Measurements from ENCODE around the gene PLA2G6. TPM values are rescaled to one million over a fixed set of nuclear protein-coding genes. Genes with fewer than 3 reads are reported as not detected.
A peak's percentile ranks its signal among the peaks of the same experiment; 100 is the strongest.

PLA2G6 gene
- total RNA-seq, 2 donors from 2014 or later, result 60.6 to 60.7 TPM

DNA sequence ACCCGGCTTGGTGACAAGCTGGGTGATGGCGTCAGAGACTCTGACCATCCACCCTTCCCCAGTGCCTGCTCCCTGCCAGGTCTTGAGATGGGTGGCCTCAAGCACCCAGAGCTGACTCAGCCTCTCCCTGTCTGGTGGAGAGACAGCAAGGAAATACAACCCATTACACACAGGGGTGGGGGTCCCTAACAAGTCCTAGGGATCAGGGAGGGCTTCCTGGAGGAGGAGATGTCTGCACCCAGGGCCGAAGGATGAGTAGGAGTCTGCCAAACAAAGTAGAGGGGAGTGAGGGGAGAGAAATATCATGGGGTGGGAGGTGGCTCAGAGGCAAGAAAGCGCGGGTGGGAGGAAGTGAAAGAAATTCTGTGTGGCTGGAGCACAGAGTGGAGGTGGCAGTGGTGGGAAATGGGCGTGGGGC lies 26.9 kb upstream of the PLA2G6 start:
- peaks cover 6% of the 10 kb centered on the region for H3K27me3 ChIP-seq (ENCODE audit: control insufficient read depth, insufficient read depth, low read length, poor library complexity, severe bottlenecking)
- Mint-ChIP-seq H3K27ac (no peak overlapping the region), H3K4me1 (peaks cover 11% of the 10 kb centered on the region)

DNA sequence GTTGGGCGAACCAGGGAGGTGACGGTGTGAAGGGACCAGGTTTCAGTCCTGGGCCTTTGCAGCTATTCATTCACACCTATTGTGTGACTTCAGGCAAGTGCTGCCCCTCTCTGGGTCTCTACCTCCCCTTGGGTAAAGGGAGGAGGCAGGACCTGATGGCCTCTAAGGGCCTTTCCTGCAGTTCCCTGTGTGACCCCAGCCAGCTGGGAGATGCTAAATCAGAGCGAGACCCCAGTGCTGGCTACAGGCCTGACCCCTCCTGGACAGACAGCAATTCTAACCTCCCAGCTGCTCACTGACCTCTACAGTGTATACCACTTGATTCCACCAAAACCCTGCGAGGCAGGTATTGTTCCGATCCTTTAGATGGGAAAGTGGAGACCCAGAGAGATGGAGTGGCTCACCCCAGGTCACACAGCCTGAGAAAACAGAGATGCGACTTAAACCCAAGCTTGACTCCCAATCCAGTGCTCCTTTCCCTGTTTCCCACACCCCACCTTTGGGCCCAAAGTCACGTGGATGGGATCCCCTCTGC lies 26.3 kb upstream of the PLA2G6 start:
- Histone ChIP-seq H3K9me3 (ENCODE audit: control insufficient read depth, low read length) (no peaks in the 10 kb centered on the region), H3K4me3 (ENCODE audit: low read length) (no peak overlapping the region), H3K27me3 (ENCODE audit: control insufficient read depth, insufficient read depth, low read length, poor library complexity, severe bottlenecking) (peaks cover 6% of the 10 kb centered on the region), H3K27ac (ENCODE audit: low read depth, low read length) (no peak overlapping the region), H3K36me3 (ENCODE audit: control insufficient read depth, insufficient read depth, low read length) (no peaks in the 10 kb centered on the region), H3K9ac (ENCODE audit: extremely low read depth, low read length, poor library complexity, severe bottlenecking) (no peak overlapping the region), H3K4me1 (ENCODE audit: control insufficient read depth, insufficient read depth, low read length) (peaks cover 3% of the 10 kb centered on the region)
- 89 to 91% methylated on average over 5 to 7 of the region's 7 CpGs for WGBS, 2 experiments (ENCODE audit: insufficient coverage in 1 of 2, insufficient read length in 1 of 2)
- no peak for DNase-seq
- TF ChIP-seq, protein P1, sequence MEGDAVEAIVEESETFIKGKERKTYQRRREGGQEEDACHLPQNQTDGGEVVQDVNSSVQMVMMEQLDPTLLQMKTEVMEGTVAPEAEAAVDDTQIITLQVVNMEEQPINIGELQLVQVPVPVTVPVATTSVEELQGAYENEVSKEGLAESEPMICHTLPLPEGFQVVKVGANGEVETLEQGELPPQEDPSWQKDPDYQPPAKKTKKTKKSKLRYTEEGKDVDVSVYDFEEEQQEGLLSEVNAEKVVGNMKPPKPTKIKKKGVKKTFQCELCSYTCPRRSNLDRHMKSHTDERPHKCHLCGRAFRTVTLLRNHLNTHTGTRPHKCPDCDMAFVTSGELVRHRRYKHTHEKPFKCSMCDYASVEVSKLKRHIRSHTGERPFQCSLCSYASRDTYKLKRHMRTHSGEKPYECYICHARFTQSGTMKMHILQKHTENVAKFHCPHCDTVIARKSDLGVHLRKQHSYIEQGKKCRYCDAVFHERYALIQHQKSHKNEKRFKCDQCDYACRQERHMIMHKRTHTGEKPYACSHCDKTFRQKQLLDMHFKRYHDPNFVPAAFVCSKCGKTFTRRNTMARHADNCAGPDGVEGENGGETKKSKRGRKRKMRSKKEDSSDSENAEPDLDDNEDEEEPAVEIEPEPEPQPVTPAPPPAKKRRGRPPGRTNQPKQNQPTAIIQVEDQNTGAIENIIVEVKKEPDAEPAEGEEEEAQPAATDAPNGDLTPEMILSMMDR (conservative IDR thresholded peaks at IDR 0.05), result peak; percentile 51
- Mint-ChIP-seq H3K27me3 (ENCODE audit: insufficient read depth) (peaks cover 10% of the 10 kb centered on the region), H3K27ac (peak overlapping the region; percentile 80), H3K4me3 (no peak overlapping the region), H3K36me3 (ENCODE audit: low read depth) (no peaks in the 10 kb centered on the region), H3K9me3 (no peaks in the 10 kb centered on the region), H3K4me1 (peaks cover 8% of the 10 kb centered on the region)

More for the DNA sequence above, 26.9 kb upstream of the PLA2G6 start:
- no peak overlapping the region for H3K4me3 ChIP-seq (ENCODE audit: low read length)
- H3K4me1 ChIP-seq (ENCODE audit: control insufficient read depth, insufficient read depth, low read length), result peaks cover 3% of the 10 kb centered on the region
- Mint-ChIP-seq H3K4me3 (no peak overlapping the region), H3K9me3 (no peaks in the 10 kb centered on the region), H3K36me3 (ENCODE audit: low read depth) (no peaks in the 10 kb centered on the region), H3K27me3 (ENCODE audit: insufficient read depth) (peaks cover 14% of the 10 kb centered on the region)
- H3K36me3 ChIP-seq (ENCODE audit: control insufficient read depth, insufficient read depth, low read length), result no peaks in the 10 kb centered on the region
- no peak overlapping the region for H3K9ac ChIP-seq (ENCODE audit: extremely low read depth, low read length, poor library complexity, severe bottlenecking)
- DNase-seq, result no peak
- TF ChIP-seq, protein P1 (conservative IDR thresholded peaks at IDR 0.05), result no peak
- WGBS, 2 experiments (ENCODE audit: insufficient coverage in 1 of 2, insufficient read length in 1 of 2), result 95 to 100% methylated on average over 3 to 5 of the region's 6 CpGs
- H3K9me3 ChIP-seq (ENCODE audit: control insufficient read depth, low read length), result no peaks in the 10 kb centered on the region
- H3K27ac ChIP-seq (ENCODE audit: low read depth, low read length), result no peak overlapping the region

DNA sequence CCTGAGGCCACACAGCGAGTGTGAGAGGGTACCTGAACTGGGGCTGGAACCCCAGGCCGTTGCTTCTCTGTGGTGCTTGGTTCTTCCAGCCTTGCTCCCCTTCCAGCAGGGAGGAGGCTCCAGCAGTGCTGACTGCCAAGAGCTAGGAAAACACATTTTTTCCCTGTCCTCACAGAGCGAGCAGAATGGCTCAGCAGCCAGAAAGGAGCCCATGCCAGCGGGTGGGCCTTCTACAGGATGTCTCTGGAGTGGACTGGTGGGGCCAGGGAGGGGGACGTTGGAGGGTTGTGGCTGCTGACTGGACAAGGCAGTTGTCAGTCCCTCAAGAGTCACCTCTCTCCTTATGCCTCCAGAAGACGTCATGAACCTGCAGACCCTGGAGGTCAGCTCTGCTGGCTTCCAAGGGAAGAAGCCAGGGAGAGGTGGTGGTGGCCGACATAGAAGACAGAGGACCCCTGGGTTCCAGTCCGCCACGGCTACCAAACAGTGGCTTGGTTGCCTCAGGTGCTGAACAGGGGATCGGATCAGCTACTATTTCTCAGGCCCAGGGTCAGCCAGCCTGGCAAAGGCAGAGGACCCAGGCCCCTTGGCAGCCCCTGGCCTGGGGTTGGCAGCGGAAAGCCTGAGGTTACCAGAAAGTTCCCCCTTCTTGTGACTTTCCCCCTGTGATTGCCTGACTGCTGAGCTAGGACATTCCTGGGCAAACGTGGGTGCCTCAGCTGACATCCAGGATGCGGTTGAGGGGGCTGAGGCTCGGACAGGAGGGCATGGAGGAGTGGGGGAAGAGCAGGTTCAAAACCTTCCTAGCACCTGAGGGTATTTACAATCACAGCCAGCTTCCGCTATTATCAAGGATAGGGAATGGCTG lies 23.9 kb upstream of the PLA2G6 start:
- no peak for DNase-seq
- Mint-ChIP-seq H3K4me3 (no peak overlapping the region), H3K27ac (no peak overlapping the region)

More for the DNA sequence above, 23.9 kb upstream of the PLA2G6 start:
- WGBS, 2 experiments (ENCODE audit: insufficient coverage in 1 of 2, insufficient read length in 1 of 2), result 93 to 95% methylated on average over 12 to 14 of the region's 15 CpGs
- Histone ChIP-seq H3K9me3 (ENCODE audit: control insufficient read depth, low read length) (no peaks in the 10 kb centered on the region), H3K27ac (ENCODE audit: low read depth, low read length) (no peak overlapping the region), H3K27me3 (ENCODE audit: control insufficient read depth, insufficient read depth, low read length, poor library complexity, severe bottlenecking) (peaks cover 6% of the 10 kb centered on the region), H3K36me3 (ENCODE audit: control insufficient read depth, insufficient read depth, low read length) (no peaks in the 10 kb centered on the region), H3K4me1 (ENCODE audit: control insufficient read depth, insufficient read depth, low read length) (peaks cover 3% of the 10 kb centered on the region), H3K9ac (ENCODE audit: extremely low read depth, low read length, poor library complexity, severe bottlenecking) (no peak overlapping the region), H3K4me3 (ENCODE audit: low read length) (no peak overlapping the region)
- Mint-ChIP-seq H3K36me3 (ENCODE audit: low read depth) (no peaks in the 10 kb centered on the region), H3K4me1 (peaks cover 10% of the 10 kb centered on the region), H3K9me3 (no peaks in the 10 kb centered on the region), H3K27me3 (ENCODE audit: insufficient read depth) (peaks cover 9% of the 10 kb centered on the region)
- TF ChIP-seq, protein P1 (conservative IDR thresholded peaks at IDR 0.05), result no peak
